ENCODE data around the gene PHLDA2. TPM values are rescaled to one million over a fixed set of nuclear protein-coding genes. Genes with fewer than 3 reads are reported as not detected.

The PHLDA2 gene
- total and polyA plus RNA-seq, 9 of the 15 experiments (the other 6 are each of a cell fraction or from before 2014, with no cell fraction given): 0.43 to 42.4 (median 4.7) TPM

- TF ChIP-seq POLR2G (IDR thresholded peaks at IDR 0.05; ENCODE audit: low read depth, low read length) (peak; percentile 94), SP1 (CRISPR knock-in tag; IDR thresholded peaks at IDR 0.05) (peak; percentile 74; the same call in 1 of the 2 replicates), ZNF212 (CRISPR knock-in tag; IDR thresholded peaks at IDR 0.05) (no peak), SUPT5H (IDR thresholded peaks at IDR 0.05) (peak; percentile 93), NR3C1 (CRISPR knock-in tag; IDR thresholded peaks at IDR 0.05) (0 out of 2 replicates have a peak, but pooled peaks have one; percentile 42), RREB1 (CRISPR knock-in tag; IDR thresholded peaks at IDR 0.05) (no peak), PREB (CRISPR knock-in tag; IDR thresholded peaks at IDR 0.05) (peak; percentile 25; the same call in 1 of the 2 replicates), MYC (IDR thresholded peaks at IDR 0.05; ENCODE audit: low read depth, low read length) (peak; percentile 62), MYC (CRISPR knock-in tag; IDR thresholded peaks at IDR 0.05; ENCODE audit: borderline replicate concordance, low read depth) (no peak; the same call in 1 of the 2 replicates), CHD1 (IDR thresholded peaks at IDR 0.05; ENCODE audit: low read length) (peak; percentile 30), ZMIZ1 (IDR thresholded peaks at IDR 0.05; ENCODE audit: low read depth in 2 of 2, low read length in 2 of 2) (0 out of 4 replicates have a peak, but pooled peaks of 1 of the 2 experiments have one; percentile 24), DDX20 (tag; IDR thresholded peaks at IDR 0.05; ENCODE audit: low read depth) (no peak), ZBTB43 (CRISPR knock-in tag; IDR thresholded peaks at IDR 0.05) (no peak), ZNF830 (CRISPR knock-in tag; IDR thresholded peaks at IDR 0.05) (no peak), ESRRA (IDR thresholded peaks at IDR 0.05; ENCODE audit: borderline replicate concordance, low read depth) (no peak)
Observed at GRCh38 chr11:2928605-2929530, at the start of gene PHLDA2 (continued).

All from K562 (cell line).